HCT116 (cell line): ENCODE results near the gene CALHM4. TPM values are rescaled to one million over a fixed set of nuclear protein-coding genes. Genes with fewer than 3 reads are reported as not detected.

Experiments used
- ATAC-seq: fragments of 200-7000 bp; cut with Tn5 transposase; 2 replicates; pipeline ENCODE4 v1.9.1; 2020; ENCODE audit warnings: mild to moderate bottlenecking, moderate library complexity
- BruUV-seq: library from RNA; stranded (reverse); fragments of 400-500 nt; replicated peaks from 2 replicates; lab custom pipeline; 2021; lab: Mats Ljungman, UMichigan
- CTCF ChIA-PET: fragments of 300-600 bp; sonication (Branson Sonifier 250); formaldehyde crosslinking; loops from one replicate; lab custom pipeline; 2021; ENCODE audit warnings: antibody characterized with exemption; lab: Charles Lee
- POLR2A ChIA-PET: fragments of 300-600, 350-600 bp; sonication (Branson Sonifier 250); formaldehyde crosslinking; loops from one replicate; lab custom pipeline; 2021; ENCODE audit warnings: antibody characterized with exemption; lab: Charles Lee
- RAD21 ChIA-PET, 2 experiments: fragments of 300-600 bp; sonication (Branson Sonifier 250); formaldehyde crosslinking; loops; one replicate each; lab custom pipeline; 2023; ENCODE audit warnings: low total read pairs in 2 of 2; ENCODE audit not compliant: uncharacterized antibody in 2 of 2, unreplicated experiment in 2 of 2, low non-redundant PET in 1 of 2; lab: Charles Lee
- DNase-seq: peaks from one replicate; pipeline ENCODE4 v3.0.0-alpha.2; 2010; ENCODE audit warnings: low read depth, low spot score
- H2AFZ ChIP-seq: fragments of 200-600 bp; shearing (Covaris generic), sonication (generic); 2 replicates; pipeline ENCODE4 v1.6.1; 2017; ENCODE audit warnings: low read depth, mixed run types, mixed read lengths, antibody characterized with exemption, low read length; ENCODE audit not compliant: poor library complexity, severe bottlenecking
- H3K27ac ChIP-seq: 2 replicates; pipeline ENCODE4 v1.5.1; 2012; ENCODE audit warnings: low read depth, low read length
- H3K27me3 ChIP-seq: fragments of 200-600 bp; sonication (generic); 2 replicates; pipeline ENCODE4 v1.6.1; 2016; ENCODE audit warnings: mixed run types, low read length, mixed read lengths; ENCODE audit not compliant: insufficient read depth
- H3K36me3 ChIP-seq, 2 experiments: fragments of 200-500 bp in 1 of 2; fragments of 200-600 bp in 1 of 2; sonication (Bioruptor generic) in 1 of 2; sonication (generic) in 1 of 2; 2 replicates each; pipeline versions ENCODE4 v1.5.1 to v1.6.1; 2014 to 2016; ENCODE audit warnings: low read length in 2 of 2, inconsistent platforms in 1 of 2, mixed read lengths in 1 of 2, mixed run types in 1 of 2; ENCODE audit not compliant: insufficient read depth in 2 of 2, control insufficient read depth in 1 of 2
- H3K4me1 ChIP-seq, 2 experiments: fragments of 200-600 bp in 1 of 2; sonication (generic) in 1 of 2; 2 replicates each; pipeline versions ENCODE4 v1.5.1 to v1.6.1; 2012 to 2017; ENCODE audit warnings: low read length in 2 of 2, inconsistent platforms in 1 of 2, mild to moderate bottlenecking in 1 of 2, mixed read lengths in 1 of 2, mixed run types in 1 of 2, moderate library complexity in 1 of 2; ENCODE audit not compliant: insufficient read depth in 2 of 2, control insufficient read depth in 1 of 2
- H3K4me2 ChIP-seq: fragments of 200-600 bp; sonication (generic); 2 replicates; pipeline ENCODE4 v1.6.1; 2017; ENCODE audit warnings: mixed run types, low read length, mixed read lengths
- H3K4me3 ChIP-seq, 2 experiments: fragments of 200-600 bp in 1 of 2; sonication (generic) in 1 of 2; replicated peaks in 1 of 2; 2 replicates each; pipeline ENCODE4 v1.5.1; 2011 to 2016; ENCODE audit warnings: low read length in 2 of 2, control low read depth in 1 of 2, low read depth in 1 of 2, mild to moderate bottlenecking in 1 of 2, mixed read lengths in 1 of 2, mixed run types in 1 of 2
- H3K79me2 ChIP-seq: fragments of 200-600 bp; sonication (generic); 2 replicates; pipeline ENCODE4 v1.6.1; 2017; ENCODE audit warnings: mild to moderate bottlenecking, mixed run types, low read length, moderate library complexity, mixed read lengths; ENCODE audit not compliant: insufficient read depth
- H3K9ac ChIP-seq: fragments of 200-600 bp; sonication (generic); 2 replicates; pipeline ENCODE4 v1.6.1; 2016; ENCODE audit warnings: low read length, mixed read lengths
- H3K9me2 ChIP-seq: fragments of 200-600 bp; sonication (generic), shearing (Covaris generic); 2 replicates; pipeline ENCODE4 v1.6.1; 2017; ENCODE audit warnings: mixed run types, mild to moderate bottlenecking, moderate library complexity; ENCODE audit not compliant: insufficient read depth
- H3K9me3 ChIP-seq, 2 experiments: fragments of 200-500 bp in 1 of 2; fragments of 200-600 bp in 1 of 2; sonication (Bioruptor generic) in 1 of 2; sonication (generic) in 1 of 2; 2 replicates each; pipeline ENCODE4 v1.6.1; 2014 to 2017; ENCODE audit warnings: low read length in 2 of 2, mixed read lengths in 2 of 2, inconsistent platforms in 1 of 2, low read depth in 1 of 2, mild to moderate bottlenecking in 1 of 2, mixed run types in 1 of 2, moderate library complexity in 1 of 2; ENCODE audit not compliant: control insufficient read depth in 1 of 2, insufficient read depth in 1 of 2
- H4K20me1 ChIP-seq: fragments of 200-600 bp; sonication (generic), shearing (Covaris generic); 2 replicates; pipeline ENCODE4 v1.6.1; 2017; ENCODE audit warnings: mixed run types, mild to moderate bottlenecking, moderate library complexity; ENCODE audit not compliant: insufficient read depth
- ELF1 ChIP-seq: IDR thresholded peaks from 2 replicates; pipeline ENCODE4 v1.6.1; 2012; ENCODE audit warnings: low read depth, borderline replicate concordance
- EZH2 ChIP-seq: fragments of 200-600 bp; sonication (generic); IDR thresholded peaks from 2 replicates; pipeline ENCODE4 v1.6.1; 2017; ENCODE audit warnings: antibody characterized with exemption, mixed run types
- JUND ChIP-seq: IDR thresholded peaks from 2 replicates; pipeline ENCODE4 v1.6.1; 2012
- POLR2AphosphoS5 ChIP-seq: IDR thresholded peaks from 2 replicates; pipeline ENCODE4 v1.6.1; 2011; ENCODE audit warnings: mild to moderate bottlenecking, low read depth, low read length, moderate library complexity
- RAD21 ChIP-seq: IDR thresholded peaks from 2 replicates; pipeline ENCODE4 v1.6.1; 2012; ENCODE audit warnings: low read depth, mild to moderate bottlenecking
- SIN3A ChIP-seq: IDR thresholded peaks from 2 replicates; pipeline ENCODE4 v1.6.1; 2012; ENCODE audit warnings: low read depth
- SP1 ChIP-seq: IDR thresholded peaks from 2 replicates; pipeline ENCODE4 v1.6.1; 2012; ENCODE audit warnings: low read depth
- ZNF274 ChIP-seq: fragments of 200-500 bp; sonication (Bioruptor generic); IDR thresholded peaks from 2 replicates; pipeline ENCODE4 v1.6.1; 2014; ENCODE audit warnings: mild to moderate bottlenecking, low read depth, low read length, inconsistent platforms
- intact Hi-C: fragments of 100-400 bp; cut with micrococcal nuclease; formaldehyde crosslinking; loops from 2 replicates; pipeline ENCODE4 v1.10.0; 2022
- total RNA-seq: library from RNA; stranded (reverse); gene quantifications from one replicate; pipeline ENCODE4 v1.2.1, GENCODE V29; 2021; ENCODE audit not compliant: unreplicated experiment
- TF ChIP-seq, protein P1 (sequence below): IDR thresholded peaks from 2 replicates; pipeline ENCODE4 v1.6.1; 2011; ENCODE audit warnings: mild to moderate bottlenecking, low read length, moderate library complexity; ENCODE audit not compliant: insufficient replicate concordance; ENCODE audit errors: extremely low read depth
- TF ChIP-seq, protein P2 (sequence below): IDR thresholded peaks from 2 replicates; pipeline ENCODE4 v1.6.1; 2012
- TF ChIP-seq, protein P3 (sequence below): IDR thresholded peaks from 2 replicates; pipeline ENCODE4 v1.6.1; 2012; ENCODE audit warnings: low read depth

CALHM4 gene
- total RNA-seq, 1 experiment from 2014 or later: not detected

DNA sequence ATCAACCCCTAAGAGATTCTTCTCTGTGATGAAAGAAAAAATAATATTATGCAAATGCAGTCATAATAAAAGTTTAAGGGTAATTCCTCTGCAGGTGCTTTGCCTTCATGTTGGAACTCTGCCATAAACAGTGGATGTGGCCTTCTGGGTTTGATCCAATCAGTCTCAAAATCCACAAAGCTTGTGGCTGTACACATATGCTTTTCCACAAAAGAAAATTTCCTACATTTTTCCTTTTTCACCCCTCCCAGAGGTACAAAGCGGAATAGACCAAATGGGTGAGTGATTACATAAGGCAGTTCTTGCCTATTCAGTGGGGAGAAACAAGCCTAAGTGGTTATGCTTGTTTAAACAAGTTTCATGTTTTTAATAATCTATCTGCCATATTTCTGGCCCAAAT, 25.4 kb upstream of the CALHM4 start:
- H3K9me2 ChIP-seq: no peaks in the 10 kb centered on the region
- no peaks in the 10 kb centered on the region for H3K27me3 ChIP-seq
- H2AFZ ChIP-seq: no peak overlapping the region
- H4K20me1 ChIP-seq: no peaks in the 10 kb centered on the region
- TF ChIP-seq POLR2AphosphoS5 (no peak), EZH2 (no peak), SIN3A (no peak), ELF1 (no peak), RAD21 (no peak), ZNF274 (no peak), JUND (no peak), SP1 (no peak)
- TF ChIP-seq, protein P1, sequence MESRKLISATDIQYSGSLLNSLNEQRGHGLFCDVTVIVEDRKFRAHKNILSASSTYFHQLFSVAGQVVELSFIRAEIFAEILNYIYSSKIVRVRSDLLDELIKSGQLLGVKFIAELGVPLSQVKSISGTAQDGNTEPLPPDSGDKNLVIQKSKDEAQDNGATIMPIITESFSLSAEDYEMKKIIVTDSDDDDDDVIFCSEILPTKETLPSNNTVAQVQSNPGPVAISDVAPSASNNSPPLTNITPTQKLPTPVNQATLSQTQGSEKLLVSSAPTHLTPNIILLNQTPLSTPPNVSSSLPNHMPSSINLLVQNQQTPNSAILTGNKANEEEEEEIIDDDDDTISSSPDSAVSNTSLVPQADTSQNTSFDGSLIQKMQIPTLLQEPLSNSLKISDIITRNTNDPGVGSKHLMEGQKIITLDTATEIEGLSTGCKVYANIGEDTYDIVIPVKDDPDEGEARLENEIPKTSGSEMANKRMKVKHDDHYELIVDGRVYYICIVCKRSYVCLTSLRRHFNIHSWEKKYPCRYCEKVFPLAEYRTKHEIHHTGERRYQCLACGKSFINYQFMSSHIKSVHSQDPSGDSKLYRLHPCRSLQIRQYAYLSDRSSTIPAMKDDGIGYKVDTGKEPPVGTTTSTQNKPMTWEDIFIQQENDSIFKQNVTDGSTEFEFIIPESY: no peak
- TF ChIP-seq, protein P2, sequence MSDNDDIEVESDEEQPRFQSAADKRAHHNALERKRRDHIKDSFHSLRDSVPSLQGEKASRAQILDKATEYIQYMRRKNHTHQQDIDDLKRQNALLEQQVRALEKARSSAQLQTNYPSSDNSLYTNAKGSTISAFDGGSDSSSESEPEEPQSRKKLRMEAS: no peak
- TF ChIP-seq, protein P3, sequence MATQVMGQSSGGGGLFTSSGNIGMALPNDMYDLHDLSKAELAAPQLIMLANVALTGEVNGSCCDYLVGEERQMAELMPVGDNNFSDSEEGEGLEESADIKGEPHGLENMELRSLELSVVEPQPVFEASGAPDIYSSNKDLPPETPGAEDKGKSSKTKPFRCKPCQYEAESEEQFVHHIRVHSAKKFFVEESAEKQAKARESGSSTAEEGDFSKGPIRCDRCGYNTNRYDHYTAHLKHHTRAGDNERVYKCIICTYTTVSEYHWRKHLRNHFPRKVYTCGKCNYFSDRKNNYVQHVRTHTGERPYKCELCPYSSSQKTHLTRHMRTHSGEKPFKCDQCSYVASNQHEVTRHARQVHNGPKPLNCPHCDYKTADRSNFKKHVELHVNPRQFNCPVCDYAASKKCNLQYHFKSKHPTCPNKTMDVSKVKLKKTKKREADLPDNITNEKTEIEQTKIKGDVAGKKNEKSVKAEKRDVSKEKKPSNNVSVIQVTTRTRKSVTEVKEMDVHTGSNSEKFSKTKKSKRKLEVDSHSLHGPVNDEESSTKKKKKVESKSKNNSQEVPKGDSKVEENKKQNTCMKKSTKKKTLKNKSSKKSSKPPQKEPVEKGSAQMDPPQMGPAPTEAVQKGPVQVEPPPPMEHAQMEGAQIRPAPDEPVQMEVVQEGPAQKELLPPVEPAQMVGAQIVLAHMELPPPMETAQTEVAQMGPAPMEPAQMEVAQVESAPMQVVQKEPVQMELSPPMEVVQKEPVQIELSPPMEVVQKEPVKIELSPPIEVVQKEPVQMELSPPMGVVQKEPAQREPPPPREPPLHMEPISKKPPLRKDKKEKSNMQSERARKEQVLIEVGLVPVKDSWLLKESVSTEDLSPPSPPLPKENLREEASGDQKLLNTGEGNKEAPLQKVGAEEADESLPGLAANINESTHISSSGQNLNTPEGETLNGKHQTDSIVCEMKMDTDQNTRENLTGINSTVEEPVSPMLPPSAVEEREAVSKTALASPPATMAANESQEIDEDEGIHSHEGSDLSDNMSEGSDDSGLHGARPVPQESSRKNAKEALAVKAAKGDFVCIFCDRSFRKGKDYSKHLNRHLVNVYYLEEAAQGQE: no peak
- ChIA-PET POLR2A (no interaction called here), CTCF (no interaction called here), RAD21 (no interaction called here)
- H3K9ac ChIP-seq: no peak overlapping the region
- H3K4me1 ChIP-seq: peaks cover 3 to 17% of the 10 kb centered on the region in 2 experiments; a peak in 3 of 4 replicates
- no peaks in the 10 kb centered on the region for H3K79me2 ChIP-seq
- BruUV-seq: no TSS peak
- no peaks in the 10 kb centered on the region for H3K9me3 ChIP-seq
- H3K27ac ChIP-seq: no peak overlapping the region
- H3K4me3 ChIP-seq: no peak overlapping the region
- no peak overlapping the region; the same call in 1 of the 2 replicates for H3K4me2 ChIP-seq
- DNase-seq (no peak), ATAC-seq (no peak)
- intact Hi-C loops: no loop called here
- no peaks in the 10 kb centered on the region for H3K36me3 ChIP-seq
